Mesothelial cell of epicardium (in vitro differentiated cells): ENCODE measurements around the gene CREB3L4. TPM values are rescaled to one million over a fixed set of nuclear protein-coding genes. Genes with fewer than 3 reads are reported as not detected.

Experiments used
- DNase-seq, 2 experiments: peaks; one replicate each; pipeline ENCODE4 v3.0.0; 2021; ENCODE audit warnings: low spot score in 2 of 2; ENCODE audit not compliant: unreplicated experiment in 2 of 2
- H3K27ac Mint-ChIP-seq: 2 replicates; pipeline ENCODE4 v1.8.0; 2021; ENCODE audit warnings: mixed read lengths
- H3K27me3 Mint-ChIP-seq: 2 replicates; pipeline ENCODE4 v1.8.0; 2021; ENCODE audit warnings: low read depth, mixed read lengths
- H3K36me3 Mint-ChIP-seq: 2 replicates; pipeline ENCODE4 v1.8.0; 2021; ENCODE audit warnings: mixed read lengths
- H3K4me1 Mint-ChIP-seq: 2 replicates; pipeline ENCODE4 v1.8.0; 2021; ENCODE audit warnings: mixed read lengths
- H3K4me3 Mint-ChIP-seq: 2 replicates; pipeline ENCODE4 v1.8.0; 2021; ENCODE audit warnings: mild to moderate bottlenecking, moderate library complexity, mixed read lengths
- H3K9me3 Mint-ChIP-seq: 2 replicates; pipeline ENCODE4 v1.8.0; 2021; ENCODE audit warnings: mixed read lengths
- CTCF ChIP-seq: fragments of 200-600 bp; sonication (generic); IDR thresholded peaks from one replicate; pipeline ENCODE4 v1.5.0; 2021; ENCODE audit warnings: antibody characterized with exemption; ENCODE audit not compliant: unreplicated experiment
- total RNA-seq: library from RNA; stranded (reverse); gene quantifications from 3 replicates; pipeline ENCODE4 v1.2.1, GENCODE V29; 2021

CREB3L4 gene
- total RNA-seq, 1 donor from 2014 or later = 31.1 TPM

GRCh38 chr1:153940756-153941155 is 26.9 kb upstream of the CREB3L4 start:
- no peak for TF ChIP-seq CTCF
- Mint-ChIP-seq H3K36me3 (peaks cover 16% of the 10 kb centered on the region), H3K9me3 (no peaks in the 10 kb centered on the region), H3K27me3 (no peaks in the 10 kb centered on the region), H3K4me3 (no peak overlapping the region), H3K27ac (no peak overlapping the region), H3K4me1 (peaks cover 13% of the 10 kb centered on the region)
- DNase-seq = no peak

- Mint-ChIP-seq H3K27ac (no peak overlapping the region), H3K9me3 (no peaks in the 10 kb centered on the region), H3K27me3 (no peaks in the 10 kb centered on the region), H3K36me3 (peaks cover 7% of the 10 kb centered on the region), H3K4me3 (no peak overlapping the region), H3K4me1 (peaks cover 13% of the 10 kb centered on the region)
- no peak for DNase-seq
- TF ChIP-seq CTCF = no peak
These were observed 25.6 kb upstream of the CREB3L4 start for GRCh38 chr1:153941826-153942725.

- Mint-ChIP-seq H3K27me3 (no peaks in the 10 kb centered on the region), H3K36me3 (peaks cover 4% of the 10 kb centered on the region), H3K27ac (no peak overlapping the region), H3K4me1 (peaks cover 13% of the 10 kb centered on the region), H3K9me3 (no peaks in the 10 kb centered on the region), H3K4me3 (no peak overlapping the region)
- TF ChIP-seq CTCF = no peak
- no peak for DNase-seq
These were observed 24.7 kb upstream of the CREB3L4 start for GRCh38 chr1:153942766-153943549.

- no peak for DNase-seq
- Mint-ChIP-seq H3K27me3 (no peaks in the 10 kb centered on the region), H3K36me3 (peaks cover 7% of the 10 kb centered on the region), H3K4me1 (peaks cover 13% of the 10 kb centered on the region), H3K27ac (no peak overlapping the region), H3K4me3 (peak overlapping the region; percentile 78), H3K9me3 (no peaks in the 10 kb centered on the region)
- TF ChIP-seq CTCF = no peak
These were observed 23.5 kb upstream of the CREB3L4 start for GRCh38 chr1:153944005-153944826.

- Mint-ChIP-seq H3K27ac (no peak overlapping the region), H3K4me1 (peaks cover 13% of the 10 kb centered on the region), H3K4me3 (peak overlapping the region; percentile 78), H3K27me3 (no peaks in the 10 kb centered on the region), H3K9me3 (no peaks in the 10 kb centered on the region), H3K36me3 (peaks cover 7% of the 10 kb centered on the region)
- DNase-seq = no peak
- no peak for TF ChIP-seq CTCF
These were observed 22.9 kb upstream of the CREB3L4 start for GRCh38 chr1:153944827-153945117.
